Measurements from ENCODE around the gene GDPD3. TPM values are rescaled to one million over a fixed set of nuclear protein-coding genes. Genes with fewer than 3 reads are reported as not detected.
A peak's percentile ranks its signal among the peaks of the same experiment; 100 is the strongest.

Gene GDPD3
- total and polyA plus RNA-seq, 2 of the 13 experiments (the other 11 are each of a cell fraction or from before 2014, with no cell fraction given) = 18.7 to 20.6 TPM

DNA sequence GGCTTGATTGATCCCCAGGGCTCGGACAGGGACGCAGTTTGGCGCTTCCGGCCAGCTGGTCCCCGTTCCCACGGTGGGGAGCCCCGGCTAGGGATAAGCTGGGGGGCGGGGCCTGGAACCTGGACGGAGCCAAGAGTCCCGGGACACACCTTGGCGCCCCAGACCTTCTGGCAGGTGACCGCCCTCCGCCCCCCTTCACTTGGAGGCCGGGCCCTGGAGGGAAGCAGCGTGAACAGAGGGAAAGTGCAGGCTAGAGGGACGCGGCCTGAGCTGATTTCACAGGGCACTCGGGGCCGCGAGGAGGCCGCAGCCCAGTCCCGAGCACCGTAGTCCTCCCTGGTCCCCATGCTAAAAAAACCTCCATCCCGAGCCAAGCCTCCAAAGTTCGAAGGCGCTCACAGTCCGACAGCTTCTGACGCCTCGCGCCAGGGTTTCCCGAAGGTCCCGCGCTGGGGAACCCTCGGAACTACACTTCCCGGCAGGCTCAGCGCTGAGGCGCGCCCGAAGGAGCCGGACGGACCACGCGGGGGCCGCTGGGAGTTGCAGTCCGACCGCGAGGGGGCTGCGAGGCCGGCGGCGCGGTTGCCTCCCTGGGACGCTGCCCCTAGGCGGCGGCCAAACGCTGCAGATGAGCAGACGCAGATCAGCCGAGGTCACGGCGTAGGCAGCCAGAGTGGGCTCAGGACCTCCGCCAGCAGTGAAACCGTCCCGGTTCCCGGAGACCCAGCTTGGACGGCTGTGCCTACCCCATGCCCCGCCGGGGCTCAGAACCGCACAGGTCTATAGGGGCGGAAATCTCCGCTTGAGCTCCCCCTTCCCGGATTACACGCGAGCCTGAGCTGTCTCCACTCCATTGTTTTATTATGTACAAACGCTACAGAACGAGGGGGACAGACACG, 21.6 kb downstream of the GDPD3 start, which contains the start of gene TBX6 (continued):
- TF ChIP-seq PITX1 (CRISPR knock-in tag; IDR thresholded peaks at IDR 0.05) (peak; percentile 55; the same call in 1 of the 2 replicates), ZNF547 (CRISPR knock-in tag; IDR thresholded peaks at IDR 0.05) (no peak; the same call in none of the 2 replicates), ZNF792 (CRISPR knock-in tag; IDR thresholded peaks at IDR 0.05) (peak; percentile 59; the same call in 1 of the 2 replicates), ZFP82 (CRISPR knock-in tag; IDR thresholded peaks at IDR 0.05; ENCODE audit: borderline replicate concordance) (no peak), FOXP1 (IDR thresholded peaks at IDR 0.05) (no peak), FOXP1 (CRISPR knock-in tag; IDR thresholded peaks at IDR 0.05) (no peak), ZNF234 (CRISPR knock-in tag; conservative IDR thresholded peaks at IDR 0.05) (no peak), ZNF605 (CRISPR knock-in tag; IDR thresholded peaks at IDR 0.05) (no peak; the same call in 1 of the 2 replicates), SATB2 (CRISPR knock-in tag; IDR thresholded peaks at IDR 0.05) (peak; percentile 91), JUN (CRISPR knock-in tag; IDR thresholded peaks at IDR 0.05) (no peak), ZSCAN12 (CRISPR knock-in tag; IDR thresholded peaks at IDR 0.05) (peak; percentile 89; the same call in 1 of the 2 replicates), PCBP2 (optimal IDR thresholded peaks at IDR 0.05; ENCODE audit: low read depth, low read length, poor library complexity, severe bottlenecking) (no peak), ZNF558 (CRISPR knock-in tag; IDR thresholded peaks at IDR 0.05; ENCODE audit: borderline replicate concordance) (no peak), ZFP36L1 (CRISPR knock-in tag; IDR thresholded peaks at IDR 0.05) (0 out of 2 replicates have a peak, but pooled peaks have one; percentile 41), TSC22D2 (CRISPR knock-in tag; IDR thresholded peaks at IDR 0.05; ENCODE audit: borderline replicate concordance) (no peak; the same call in 1 of the 2 replicates), ZNF839 (CRISPR knock-in tag; IDR thresholded peaks at IDR 0.05; ENCODE audit: borderline replicate concordance) (no peak)
- TF ChIP-seq, protein P1, sequence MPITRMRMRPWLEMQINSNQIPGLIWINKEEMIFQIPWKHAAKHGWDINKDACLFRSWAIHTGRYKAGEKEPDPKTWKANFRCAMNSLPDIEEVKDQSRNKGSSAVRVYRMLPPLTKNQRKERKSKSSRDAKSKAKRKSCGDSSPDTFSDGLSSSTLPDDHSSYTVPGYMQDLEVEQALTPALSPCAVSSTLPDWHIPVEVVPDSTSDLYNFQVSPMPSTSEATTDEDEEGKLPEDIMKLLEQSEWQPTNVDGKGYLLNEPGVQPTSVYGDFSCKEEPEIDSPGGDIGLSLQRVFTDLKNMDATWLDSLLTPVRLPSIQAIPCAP (CRISPR knock-in tag; IDR thresholded peaks at IDR 0.05; ENCODE audit: low read depth) = no peak
- TF ChIP-seq, protein P2, sequence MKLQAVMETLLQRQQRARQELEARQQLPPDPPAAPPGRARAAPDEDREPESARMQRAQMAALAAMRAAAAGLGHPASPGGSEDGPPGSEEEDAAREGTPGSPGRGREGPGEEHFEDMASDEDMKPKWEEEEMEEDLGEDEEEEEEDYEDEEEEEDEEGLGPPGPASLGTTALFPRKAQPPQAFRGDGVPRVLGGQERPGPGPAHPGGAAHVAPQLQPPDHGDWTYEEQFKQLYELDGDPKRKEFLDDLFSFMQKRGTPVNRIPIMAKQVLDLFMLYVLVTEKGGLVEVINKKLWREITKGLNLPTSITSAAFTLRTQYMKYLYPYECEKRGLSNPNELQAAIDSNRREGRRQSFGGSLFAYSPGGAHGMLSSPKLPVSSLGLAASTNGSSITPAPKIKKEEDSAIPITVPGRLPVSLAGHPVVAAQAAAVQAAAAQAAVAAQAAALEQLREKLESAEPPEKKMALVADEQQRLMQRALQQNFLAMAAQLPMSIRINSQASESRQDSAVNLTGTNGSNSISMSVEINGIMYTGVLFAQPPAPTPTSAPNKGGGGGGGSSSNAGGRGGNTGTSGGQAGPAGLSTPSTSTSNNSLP (IDR thresholded peaks at IDR 0.05; ENCODE audit: low read depth, low read length) = peak; percentile 65; the same call in 1 of the 2 replicates
- TF ChIP-seq, protein P3, sequence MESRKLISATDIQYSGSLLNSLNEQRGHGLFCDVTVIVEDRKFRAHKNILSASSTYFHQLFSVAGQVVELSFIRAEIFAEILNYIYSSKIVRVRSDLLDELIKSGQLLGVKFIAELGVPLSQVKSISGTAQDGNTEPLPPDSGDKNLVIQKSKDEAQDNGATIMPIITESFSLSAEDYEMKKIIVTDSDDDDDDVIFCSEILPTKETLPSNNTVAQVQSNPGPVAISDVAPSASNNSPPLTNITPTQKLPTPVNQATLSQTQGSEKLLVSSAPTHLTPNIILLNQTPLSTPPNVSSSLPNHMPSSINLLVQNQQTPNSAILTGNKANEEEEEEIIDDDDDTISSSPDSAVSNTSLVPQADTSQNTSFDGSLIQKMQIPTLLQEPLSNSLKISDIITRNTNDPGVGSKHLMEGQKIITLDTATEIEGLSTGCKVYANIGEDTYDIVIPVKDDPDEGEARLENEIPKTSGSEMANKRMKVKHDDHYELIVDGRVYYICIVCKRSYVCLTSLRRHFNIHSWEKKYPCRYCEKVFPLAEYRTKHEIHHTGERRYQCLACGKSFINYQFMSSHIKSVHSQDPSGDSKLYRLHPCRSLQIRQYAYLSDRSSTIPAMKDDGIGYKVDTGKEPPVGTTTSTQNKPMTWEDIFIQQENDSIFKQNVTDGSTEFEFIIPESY (CRISPR knock-in tag; IDR thresholded peaks at IDR 0.05) = peak; percentile 75
- TF ChIP-seq, protein P4, sequence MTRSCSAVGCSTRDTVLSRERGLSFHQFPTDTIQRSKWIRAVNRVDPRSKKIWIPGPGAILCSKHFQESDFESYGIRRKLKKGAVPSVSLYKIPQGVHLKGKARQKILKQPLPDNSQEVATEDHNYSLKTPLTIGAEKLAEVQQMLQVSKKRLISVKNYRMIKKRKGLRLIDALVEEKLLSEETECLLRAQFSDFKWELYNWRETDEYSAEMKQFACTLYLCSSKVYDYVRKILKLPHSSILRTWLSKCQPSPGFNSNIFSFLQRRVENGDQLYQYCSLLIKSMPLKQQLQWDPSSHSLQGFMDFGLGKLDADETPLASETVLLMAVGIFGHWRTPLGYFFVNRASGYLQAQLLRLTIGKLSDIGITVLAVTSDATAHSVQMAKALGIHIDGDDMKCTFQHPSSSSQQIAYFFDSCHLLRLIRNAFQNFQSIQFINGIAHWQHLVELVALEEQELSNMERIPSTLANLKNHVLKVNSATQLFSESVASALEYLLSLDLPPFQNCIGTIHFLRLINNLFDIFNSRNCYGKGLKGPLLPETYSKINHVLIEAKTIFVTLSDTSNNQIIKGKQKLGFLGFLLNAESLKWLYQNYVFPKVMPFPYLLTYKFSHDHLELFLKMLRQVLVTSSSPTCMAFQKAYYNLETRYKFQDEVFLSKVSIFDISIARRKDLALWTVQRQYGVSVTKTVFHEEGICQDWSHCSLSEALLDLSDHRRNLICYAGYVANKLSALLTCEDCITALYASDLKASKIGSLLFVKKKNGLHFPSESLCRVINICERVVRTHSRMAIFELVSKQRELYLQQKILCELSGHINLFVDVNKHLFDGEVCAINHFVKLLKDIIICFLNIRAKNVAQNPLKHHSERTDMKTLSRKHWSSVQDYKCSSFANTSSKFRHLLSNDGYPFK (CRISPR knock-in tag; IDR thresholded peaks at IDR 0.05; ENCODE audit: borderline replicate concordance) = peak; percentile 57; the same call in 1 of the 2 replicates
- TF ChIP-seq, protein P5, sequence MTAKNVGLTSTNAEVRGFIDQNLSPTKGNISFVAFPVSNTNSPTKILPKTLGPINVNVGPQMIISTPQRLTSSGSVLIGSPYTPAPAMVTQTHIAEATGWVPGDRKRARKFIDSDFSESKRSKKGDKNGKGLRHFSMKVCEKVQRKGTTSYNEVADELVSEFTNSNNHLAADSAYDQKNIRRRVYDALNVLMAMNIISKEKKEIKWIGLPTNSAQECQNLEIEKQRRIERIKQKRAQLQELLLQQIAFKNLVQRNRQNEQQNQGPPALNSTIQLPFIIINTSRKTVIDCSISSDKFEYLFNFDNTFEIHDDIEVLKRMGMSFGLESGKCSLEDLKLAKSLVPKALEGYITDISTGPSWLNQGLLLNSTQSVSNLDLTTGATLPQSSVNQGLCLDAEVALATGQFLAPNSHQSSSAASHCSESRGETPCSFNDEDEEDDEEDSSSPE (CRISPR knock-in tag; IDR thresholded peaks at IDR 0.05) = peak; percentile 90

Measured in HepG2 (cell line).